IPS-18c (cell line): ENCODE results near the gene DHRSX.
"Not testable (repeated sequence)": the region's sequence is repeated elsewhere in the genome, so short reads cannot be mapped to it uniquely, and the experiment has no call there.

Experiments used
- H3K4me3 ChIP-seq: 2 replicates; pipeline ENCODE4 v1.7.0; 2013; ENCODE audit warnings: low read depth, mild to moderate bottlenecking, low read length, moderate library complexity; ENCODE audit not compliant: insufficient read depth
- H3K9me3 ChIP-seq: one replicate; pipeline ENCODE4 v1.6.1; 2013; ENCODE audit warnings: mild to moderate bottlenecking, low read length, moderate library complexity; ENCODE audit not compliant: control insufficient read depth, insufficient read depth

The DHRSX gene

DNA sequence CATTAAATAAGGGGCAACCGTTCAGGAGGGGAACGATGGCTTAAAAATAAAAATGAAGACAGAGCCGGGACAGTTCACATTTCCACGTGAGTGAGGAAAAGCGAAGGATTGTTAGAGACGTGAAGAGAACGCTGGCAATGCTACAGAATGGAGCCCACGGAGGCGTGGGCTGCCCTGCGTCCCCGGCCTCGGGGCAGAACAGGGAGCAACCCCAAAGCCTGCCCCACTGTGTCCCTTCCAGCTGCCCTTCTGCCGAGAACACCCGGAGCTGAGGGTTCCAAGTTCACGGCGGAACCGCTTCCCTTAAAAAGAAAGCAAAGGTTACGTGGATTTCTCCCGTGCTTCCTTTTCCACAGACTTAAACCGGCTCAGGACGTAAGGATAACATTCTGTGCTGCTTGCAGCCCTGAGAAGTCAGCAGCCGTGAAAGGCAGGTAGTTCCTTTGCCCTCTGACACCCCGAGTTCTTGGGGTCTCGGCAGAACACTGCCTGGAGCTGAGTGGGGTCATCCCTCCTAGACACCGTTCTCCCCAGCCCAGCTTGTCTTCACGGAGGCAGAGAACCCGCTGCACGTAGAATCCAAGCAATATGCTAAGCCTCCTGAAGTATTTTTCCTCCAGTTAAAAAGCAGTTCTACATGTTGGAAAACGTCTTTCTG lies 14.2 kb downstream of the DHRSX start:
- Histone ChIP-seq H3K9me3 (no peaks in the 10 kb centered on the region), H3K4me3 (no peak overlapping the region)

DNA sequence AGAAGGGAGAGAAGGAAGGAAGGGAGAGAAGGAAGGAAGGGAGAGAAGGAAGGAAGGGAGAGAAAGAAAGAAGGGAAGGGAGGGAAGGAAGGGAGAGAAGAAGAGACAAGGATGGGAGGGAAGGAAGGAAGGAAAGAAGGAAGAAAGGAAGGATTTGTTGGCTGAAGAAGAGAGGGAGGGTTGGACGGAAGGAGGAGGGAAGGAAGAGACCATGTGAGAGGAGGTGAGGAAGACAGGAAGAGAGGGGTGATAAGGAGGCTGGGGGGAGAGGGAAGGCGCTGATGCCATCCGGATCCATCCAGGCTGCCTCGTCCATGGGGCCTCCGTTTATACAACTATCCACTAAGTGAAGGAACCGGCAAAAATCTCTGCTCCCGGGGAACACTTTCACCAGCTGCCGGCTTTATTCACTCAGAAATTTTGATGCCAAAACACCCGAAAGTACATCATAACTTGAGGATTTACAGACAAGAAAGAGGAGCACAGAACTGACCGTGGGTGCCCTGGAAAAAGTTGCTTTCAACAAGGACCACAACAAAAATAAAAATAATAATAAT lies 14.9 kb downstream of the DHRSX start:
- Histone ChIP-seq H3K9me3 (no peaks in the 10 kb centered on the region), H3K4me3 (no peak overlapping the region)

DNA sequence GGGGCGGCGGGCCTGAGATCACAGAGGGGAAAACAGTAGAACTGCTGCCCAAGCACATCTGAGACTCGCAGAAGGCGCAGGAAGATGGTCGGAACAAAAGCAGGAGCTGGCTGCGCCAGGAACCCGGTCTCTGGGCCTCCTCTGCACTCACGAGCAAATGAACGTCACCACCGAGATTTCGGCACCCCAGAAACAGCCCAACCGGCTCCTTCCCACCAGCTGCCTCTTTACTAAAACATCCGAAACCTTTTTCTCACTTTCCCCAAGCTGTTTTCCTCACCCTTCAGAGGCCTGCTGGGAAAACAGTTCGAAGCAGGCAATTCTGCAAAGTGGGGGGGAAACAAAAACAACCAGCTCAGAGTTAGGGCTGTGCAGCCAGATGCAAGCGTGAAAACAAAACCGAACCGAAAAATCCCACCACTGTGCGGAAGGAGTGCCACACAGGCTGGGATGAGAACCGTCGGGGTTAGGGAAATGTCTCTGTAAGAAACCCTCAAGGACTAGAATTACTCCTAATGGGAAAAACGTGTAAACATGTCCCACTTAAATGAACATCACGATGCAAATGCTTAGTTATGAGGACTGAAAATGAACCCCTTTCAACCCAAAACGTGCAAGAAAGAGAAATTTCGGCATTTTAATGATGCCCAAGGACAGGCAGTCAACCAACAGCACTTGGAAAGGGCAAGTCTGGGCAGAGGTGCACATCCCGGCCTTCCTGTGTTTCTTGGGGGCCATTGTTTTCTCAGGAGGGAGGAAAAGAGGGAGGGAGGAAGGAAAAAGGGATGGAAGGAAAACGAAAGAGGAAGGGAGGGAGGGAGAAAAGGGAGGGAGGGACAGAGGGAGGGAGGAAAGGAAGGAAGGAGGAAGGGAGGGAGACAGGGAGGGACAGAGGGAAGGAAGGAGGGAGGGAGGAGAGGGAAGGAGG lies 15.8 kb downstream of the DHRSX start:
- Histone ChIP-seq H3K4me3 (no peak overlapping the region), H3K9me3 (no peaks in the 10 kb centered on the region)

DNA sequence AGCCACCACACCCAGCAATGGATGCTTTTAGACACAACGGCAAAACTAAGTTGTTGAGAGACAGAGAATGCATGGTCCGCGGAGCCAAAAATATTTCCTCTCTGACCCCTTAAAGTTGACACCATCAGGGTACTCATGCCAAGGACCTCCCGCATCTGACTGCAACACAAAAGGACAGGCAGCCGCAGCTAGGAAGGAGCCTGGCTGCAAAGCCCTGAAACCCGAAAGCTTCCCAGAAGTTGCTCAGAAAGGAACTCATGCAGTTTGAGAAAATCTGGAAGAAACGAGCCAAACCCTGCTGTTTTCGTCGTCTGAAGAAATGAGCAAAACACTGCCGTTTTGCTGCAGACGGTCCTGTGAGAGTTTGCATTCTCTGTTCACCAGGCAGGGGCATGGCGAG lies 16.5 kb downstream of the DHRSX start:
- no peak overlapping the region for H3K4me3 ChIP-seq
- peaks cover 2% of the 10 kb centered on the region for H3K9me3 ChIP-seq

DNA sequence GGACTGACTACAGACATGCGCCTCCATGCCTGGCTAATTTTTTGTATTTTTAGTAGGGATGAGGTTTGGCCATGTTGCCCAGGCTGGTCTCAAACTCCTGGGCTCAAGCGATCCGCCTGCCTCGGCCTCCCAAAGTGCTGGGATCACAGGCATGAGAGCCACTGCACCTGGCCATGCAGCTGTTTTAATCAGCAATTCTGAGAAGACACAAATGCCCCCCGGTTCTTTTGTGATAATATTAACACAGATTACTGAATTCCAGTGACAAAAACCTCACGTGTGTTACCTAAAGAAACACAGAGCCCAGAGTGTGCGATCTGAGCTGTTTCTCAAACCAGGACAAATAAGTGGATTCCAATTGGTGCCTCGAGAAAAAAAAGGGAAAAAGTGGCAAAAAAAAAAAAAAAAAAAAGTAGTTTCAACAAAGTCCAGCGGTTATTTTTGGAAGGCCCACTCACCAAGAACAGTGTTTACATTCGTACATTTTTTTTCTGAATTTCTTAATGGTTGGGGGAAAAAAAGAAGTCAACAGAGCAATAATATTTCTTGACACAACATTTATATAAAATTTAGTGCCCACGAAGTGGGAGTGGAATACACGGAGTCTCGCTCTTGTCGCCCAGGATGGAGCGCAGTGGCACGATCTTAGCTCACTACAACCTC lies 17.2 kb downstream of the DHRSX start:
- peaks cover 2% of the 10 kb centered on the region for H3K9me3 ChIP-seq
- H3K4me3 ChIP-seq = no peak overlapping the region

DNA sequence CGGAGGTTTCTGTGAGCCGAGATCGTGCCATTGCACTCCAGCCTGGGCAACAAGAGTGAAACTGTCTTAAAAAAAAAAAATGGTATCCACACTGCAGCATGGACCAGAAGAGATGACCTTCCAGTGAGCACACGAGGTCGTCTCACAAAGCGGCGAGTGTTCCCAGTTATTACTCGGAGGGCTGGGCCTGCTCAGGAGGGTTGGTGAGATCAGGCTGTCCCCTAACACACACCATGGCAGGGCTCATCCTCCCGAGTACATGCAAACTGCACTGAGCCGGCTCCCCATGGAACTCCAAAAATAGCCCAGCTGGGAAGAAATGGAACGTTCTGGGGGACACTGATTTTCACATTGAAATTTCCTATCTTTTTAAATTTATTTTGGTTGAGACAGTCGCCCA lies 19.2 kb downstream of the DHRSX start:
- H3K4me3 ChIP-seq, H3K9me3 ChIP-seq: not testable (repeated sequence)

DNA sequence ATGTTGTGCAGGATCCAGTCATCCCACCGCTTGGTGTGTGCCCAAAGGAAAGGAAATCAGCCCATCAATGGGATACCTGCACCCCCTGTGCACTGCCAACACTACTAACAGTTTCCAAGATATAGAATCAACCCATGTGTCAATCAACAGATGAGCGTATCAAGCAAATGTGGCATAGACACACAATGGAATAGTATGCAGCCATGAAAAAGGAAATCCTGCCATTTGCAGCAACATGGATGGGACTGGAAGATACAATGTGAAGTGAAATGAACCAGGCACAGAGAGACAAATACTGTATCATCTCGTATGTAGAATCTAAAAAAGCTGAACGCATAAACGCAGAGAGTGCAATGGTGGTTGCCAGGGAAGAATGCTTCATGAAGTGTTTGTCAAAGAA lies 20.8 kb downstream of the DHRSX start:
- not testable (repeated sequence) for H3K4me3 ChIP-seq, H3K9me3 ChIP-seq

DNA sequence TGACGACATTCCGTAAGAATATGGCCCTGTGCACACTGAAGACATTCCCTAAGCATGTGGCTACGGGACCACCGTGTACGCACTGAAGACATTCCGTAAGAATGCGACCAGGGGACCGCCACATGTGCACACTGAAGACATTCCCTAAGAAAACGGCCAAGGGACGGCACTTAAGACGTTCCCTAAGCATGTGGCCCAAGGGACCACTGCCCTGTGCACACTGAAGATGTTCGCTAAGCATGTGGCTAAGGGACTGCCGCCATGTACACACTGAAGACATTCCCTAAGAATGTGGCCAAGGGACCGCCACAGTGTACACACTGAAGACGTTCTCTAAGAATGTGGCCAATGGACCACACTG lies 21.4 kb downstream of the DHRSX start:
- Histone ChIP-seq H3K4me3 (no peak overlapping the region), H3K9me3 (peaks cover 2% of the 10 kb centered on the region)

DNA sequence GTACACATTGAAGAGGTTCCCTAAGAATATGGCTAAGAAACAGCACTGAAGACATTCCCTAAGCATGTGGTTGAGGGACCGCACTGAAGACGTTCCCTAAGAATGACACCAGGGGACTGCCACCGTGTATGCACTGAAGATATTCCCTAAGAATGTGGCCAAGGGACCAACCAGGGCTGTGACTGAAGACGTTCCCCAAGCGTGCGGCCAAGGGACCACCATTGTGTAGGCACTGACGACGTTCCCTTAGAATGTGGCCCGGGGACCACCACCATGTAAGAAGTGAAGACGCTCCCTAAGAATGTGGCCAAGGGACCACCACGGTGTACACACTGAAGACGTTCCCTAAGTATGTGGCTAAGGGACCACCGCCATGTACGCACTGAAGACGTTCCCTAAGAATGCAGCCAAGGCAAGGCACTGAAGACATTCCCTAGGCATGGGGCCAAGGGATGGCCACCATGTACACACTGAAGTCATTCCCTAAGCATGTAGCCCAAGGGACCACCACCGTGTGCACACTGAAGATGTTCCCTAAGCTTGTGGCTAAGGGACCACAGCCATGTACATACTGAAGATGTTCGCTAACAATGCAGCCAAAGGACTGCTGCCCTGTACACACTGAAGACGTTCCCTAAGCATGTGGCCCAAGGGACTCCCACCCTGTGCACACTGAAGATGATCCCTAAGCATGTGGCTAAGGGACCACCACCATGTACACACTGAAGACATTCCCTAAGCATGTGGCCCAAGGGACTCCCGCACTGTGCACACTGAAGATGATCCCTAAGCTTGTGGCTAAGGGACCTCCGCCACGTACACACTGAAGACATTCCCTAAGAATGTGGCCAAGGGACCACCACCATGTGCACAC lies 22.0 kb downstream of the DHRSX start:
- H3K4me3 ChIP-seq = no peak overlapping the region

DNA sequence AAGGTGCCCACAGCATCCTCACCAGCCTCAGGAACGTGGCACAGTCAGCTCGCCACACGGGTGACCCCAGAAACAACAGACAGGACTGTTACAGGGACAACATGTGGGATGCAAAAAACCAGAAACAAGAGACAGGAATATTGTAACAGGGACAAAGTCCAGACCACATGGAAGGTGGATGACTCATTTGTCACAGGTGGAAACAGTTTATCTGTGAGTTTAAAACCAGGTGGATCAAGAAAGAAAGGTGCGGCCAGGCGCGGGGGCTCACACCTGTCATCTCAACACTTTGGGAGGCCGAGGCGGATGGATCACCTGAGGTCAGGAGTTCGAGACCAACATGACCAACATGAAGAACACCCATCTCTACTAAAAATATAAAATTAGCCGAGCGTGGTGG lies 23.5 kb downstream of the DHRSX start:
- H3K4me3 ChIP-seq, H3K9me3 ChIP-seq: not testable (repeated sequence)

More for the DNA sequence above, 22.0 kb downstream of the DHRSX start:
- H3K9me3 ChIP-seq = peaks cover 2% of the 10 kb centered on the region

DNA sequence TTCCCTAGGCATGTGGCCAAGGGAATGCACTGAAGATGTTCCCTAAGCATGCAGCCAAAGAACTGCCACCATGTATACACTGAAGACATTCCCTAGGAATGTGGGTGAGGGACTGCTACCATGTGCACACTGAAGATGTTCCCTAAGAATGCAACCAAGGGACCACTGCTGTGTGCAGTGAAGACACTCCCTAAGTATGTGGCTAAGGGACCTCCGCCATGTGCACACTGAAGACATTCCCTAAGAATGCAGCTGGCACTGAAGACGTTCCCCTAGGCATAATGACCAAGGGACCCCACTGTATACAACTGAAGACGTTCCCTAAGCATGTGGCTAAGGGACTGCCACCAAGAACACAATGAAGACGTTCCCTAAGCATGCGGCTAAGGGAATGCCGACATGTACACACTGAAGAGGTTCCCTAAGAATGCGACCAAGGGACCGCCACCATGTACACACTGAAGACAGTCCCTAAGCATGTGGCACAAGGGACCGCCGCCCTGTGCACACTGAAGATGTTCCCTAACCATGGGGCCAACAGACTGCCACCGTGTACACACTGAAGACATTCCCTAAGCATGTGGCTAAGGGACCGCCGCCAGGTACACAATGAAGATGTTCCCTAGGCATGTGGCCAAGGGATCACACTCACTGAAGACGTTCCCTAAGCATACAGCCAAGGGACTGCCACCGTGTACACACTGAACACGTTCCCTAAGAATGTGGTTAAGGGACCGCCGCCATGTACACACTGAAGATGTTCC lies 25.6 kb downstream of the DHRSX start:
- H3K4me3 ChIP-seq = no peak overlapping the region
- peaks cover 5% of the 10 kb centered on the region for H3K9me3 ChIP-seq

DNA sequence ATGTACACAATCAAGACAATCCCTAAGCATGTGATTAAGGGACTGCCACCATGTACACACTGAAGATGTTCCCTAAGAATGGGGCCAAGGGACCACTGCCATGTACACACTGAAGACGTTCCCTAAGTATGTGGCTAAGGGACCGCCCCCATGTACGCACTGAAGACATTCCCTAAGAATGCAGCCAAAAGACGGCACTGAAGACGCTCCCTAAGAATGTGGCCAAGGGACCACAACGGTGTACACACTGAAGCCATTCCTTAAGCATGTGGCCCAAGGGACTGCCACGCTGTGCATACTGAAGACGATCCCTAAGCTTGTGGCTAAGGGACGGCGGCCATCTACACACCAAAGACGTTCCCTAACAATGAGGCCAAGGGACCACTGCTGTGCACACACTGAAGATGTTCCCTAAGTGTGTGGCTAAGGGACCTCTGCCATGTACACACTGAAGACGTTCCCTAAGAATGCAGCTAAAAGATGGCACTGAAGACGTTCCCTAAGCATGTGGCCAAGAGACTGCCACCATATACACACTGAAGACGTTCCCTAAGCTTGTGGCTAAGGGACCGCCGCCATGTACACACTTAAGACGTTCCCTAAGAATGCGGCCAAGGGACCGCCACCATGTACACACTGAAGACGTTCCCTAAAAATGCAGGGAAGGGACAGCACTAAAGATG lies 26.4 kb downstream of the DHRSX start:
- Histone ChIP-seq H3K9me3 (peaks cover 4% of the 10 kb centered on the region), H3K4me3 (no peak overlapping the region)

DNA sequence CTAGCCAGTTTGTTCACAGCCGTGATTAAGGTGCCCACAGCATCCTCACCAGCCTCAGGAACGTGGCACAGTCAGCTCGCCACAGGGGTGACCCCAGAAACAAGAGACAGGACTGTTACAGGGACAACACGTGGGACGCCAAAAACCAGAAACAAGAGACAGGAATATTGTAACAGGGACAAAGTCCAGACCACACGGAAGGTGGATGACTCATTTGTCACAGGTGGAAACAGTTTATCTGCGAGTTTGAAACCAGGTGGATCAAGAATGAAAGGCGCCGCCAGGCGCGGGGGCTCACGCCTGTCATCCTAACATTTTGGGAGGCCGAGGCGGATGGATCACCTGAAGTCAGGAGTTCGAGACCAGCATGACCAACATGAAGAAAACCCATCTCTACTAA lies 27.7 kb downstream of the DHRSX start:
- not testable (repeated sequence) for H3K4me3 ChIP-seq, H3K9me3 ChIP-seq

DNA sequence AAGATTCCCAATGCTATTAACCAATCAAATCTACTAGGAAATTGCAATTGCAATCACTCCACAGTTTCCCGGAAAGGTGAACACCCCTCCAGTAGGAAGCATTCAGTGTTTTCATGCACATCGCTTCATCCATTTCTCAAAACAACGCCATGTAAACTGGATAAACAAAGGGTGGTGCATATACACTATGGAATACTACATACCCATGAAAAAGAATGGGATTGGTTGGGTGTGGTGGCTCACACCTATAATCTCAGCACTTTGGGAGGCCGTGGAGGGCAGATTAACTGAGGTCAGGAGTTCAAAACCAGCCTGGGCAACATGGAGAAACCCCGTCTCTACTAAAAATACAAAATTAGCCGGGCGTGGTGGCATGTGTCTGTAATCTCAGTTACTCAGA lies 29.1 kb downstream of the DHRSX start:
- H3K4me3 ChIP-seq = no peak overlapping the region
- peaks cover 5% of the 10 kb centered on the region for H3K9me3 ChIP-seq

DNA sequence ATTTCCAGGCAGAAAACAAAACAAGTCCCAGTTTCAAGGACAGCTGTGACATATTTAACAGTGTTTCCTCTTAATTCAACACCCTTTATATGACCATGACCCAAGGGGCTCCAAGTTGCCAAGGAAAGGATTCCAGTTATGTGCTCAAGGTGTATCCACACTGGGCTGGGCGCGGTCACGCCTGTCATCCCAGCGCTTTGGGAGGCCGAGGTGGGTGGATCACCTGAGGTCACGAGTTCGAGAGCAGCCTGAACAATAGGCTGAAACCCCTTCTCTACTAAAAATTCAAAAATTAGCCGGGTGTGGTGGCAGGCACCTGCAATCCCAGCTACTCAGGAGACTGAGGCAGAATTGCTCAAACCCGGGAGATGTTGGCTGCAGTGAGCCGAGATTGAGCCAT lies 29.6 kb downstream of the DHRSX start:
- H3K4me3 ChIP-seq, H3K9me3 ChIP-seq: not testable (repeated sequence)

DNA sequence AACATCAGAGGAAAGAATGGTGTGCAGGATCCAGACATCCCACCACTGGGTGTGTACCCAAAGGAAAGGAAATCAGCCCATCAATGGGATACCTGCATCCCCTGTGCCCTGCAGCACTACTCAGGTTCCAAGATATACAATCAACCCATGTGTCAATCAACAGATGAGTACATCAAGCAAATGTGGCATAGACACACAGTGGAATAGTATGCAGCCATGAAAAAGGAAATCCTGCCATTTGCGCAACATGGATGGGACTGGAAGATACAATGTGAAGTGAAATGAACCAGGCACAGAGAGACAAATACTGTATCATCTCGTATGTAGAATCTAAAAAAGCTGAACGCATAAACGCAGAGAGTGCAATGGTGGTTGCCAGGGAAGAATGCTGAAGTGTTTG lies 30.9 kb downstream of the DHRSX start:
- not testable (repeated sequence) for H3K4me3 ChIP-seq

More for the DNA sequence above, 30.9 kb downstream of the DHRSX start:
- not testable (repeated sequence) for H3K9me3 ChIP-seq
